HG02678 (cell line): ENCODE measurements around the gene KCNJ3.

Source experiments
- ATAC-seq: cut with Tn5 transposase; IDR thresholded peaks from one replicate; pipeline ENCODE4 v1.9.1; 2021; ENCODE audit warnings: mild to moderate bottlenecking, moderate library complexity; ENCODE audit not compliant: unreplicated experiment

Gene KCNJ3

GRCh38 chr2:154698296-154698720 is at the start of gene KCNJ3:
KCNJ3 (plus strand) TSS chr2:154698695; CDS start chr2:154698776, 81 bp downstream.
- no peak for ATAC-seq

- ATAC-seq, result no peak
Observed at GRCh38 chr2:154655499-154655898, 43.0 kb upstream of the KCNJ3 start.

GRCh38 chr2:154658854-154659253 is 39.6 kb upstream of the KCNJ3 start:
- ATAC-seq, result no peak

- no peak for ATAC-seq
Observed at GRCh38 chr2:154664248-154664647, 34.2 kb upstream of the KCNJ3 start.

GRCh38 chr2:154670083-154670482 is 28.4 kb upstream of the KCNJ3 start:
- no peak for ATAC-seq

GRCh38 chr2:154673694-154674093 is 24.8 kb upstream of the KCNJ3 start:
- ATAC-seq, result no peak

- ATAC-seq, result no peak
Observed at GRCh38 chr2:154677401-154677800, 21.1 kb upstream of the KCNJ3 start.

- ATAC-seq, result no peak
Observed at GRCh38 chr2:154681741-154682140, 16.8 kb upstream of the KCNJ3 start.

- no peak for ATAC-seq
Observed at GRCh38 chr2:154686162-154686561, 12.3 kb upstream of the KCNJ3 start.

GRCh38 chr2:154688373-154688772 is 10.1 kb upstream of the KCNJ3 start:
- no peak for ATAC-seq

- no peak for ATAC-seq
Observed at GRCh38 chr2:154689158-154689557, 9.3 kb upstream of the KCNJ3 start.

GRCh38 chr2:154692927-154693326 is 5.6 kb upstream of the KCNJ3 start:
- no peak for ATAC-seq

- no peak for ATAC-seq
Observed at GRCh38 chr2:154693741-154694340, 4.7 kb upstream of the KCNJ3 start.

GRCh38 chr2:154694881-154695280 is 3.6 kb upstream of the KCNJ3 start:
- ATAC-seq, result no peak

- no peak for ATAC-seq
Observed at GRCh38 chr2:154696369-154696768, 2.1 kb upstream of the KCNJ3 start.

- ATAC-seq, result no peak
Observed at GRCh38 chr2:154696810-154697417, 1.6 kb upstream of the KCNJ3 start.

- no peak for ATAC-seq
Observed at GRCh38 chr2:154697418-154698252, 860 bp upstream of the KCNJ3 start.

- no peak for ATAC-seq
Observed at GRCh38 chr2:154698721-154699574, 453 bp downstream of the KCNJ3 start.

GRCh38 chr2:154699575-154699930 is 1.1 kb downstream of the KCNJ3 start:
- no peak for ATAC-seq

GRCh38 chr2:154700136-154700535 is 1.6 kb downstream of the KCNJ3 start:
- no peak for ATAC-seq

- ATAC-seq, result no peak
Observed at GRCh38 chr2:154704991-154705390, 6.5 kb downstream of the KCNJ3 start.
